Colonic mucosa (tissue), 4 donors: ENCODE measurements around the gene AFF3. TPM values are rescaled to one million over a fixed set of nuclear protein-coding genes. Genes with fewer than 3 reads are reported as not detected.

Experiments used
- DNase-seq: peaks from one replicate; pipeline ENCODE4 v3.0.0-alpha.2; 2020
- H3K27ac ChIP-seq: fragments of 200-600 bp; one replicate; pipeline ENCODE4 v1.8.0; 2021
- H3K27me3 ChIP-seq: fragments of 200-600 bp; one replicate; pipeline ENCODE4 v1.8.0; 2021
- H3K36me3 ChIP-seq: fragments of 200-600 bp; one replicate; pipeline ENCODE4 v1.8.0; 2021
- H3K4me1 ChIP-seq: fragments of 200-600 bp; one replicate; pipeline ENCODE4 v1.8.0; 2021; ENCODE audit warnings: mild to moderate bottlenecking
- H3K4me3 ChIP-seq: fragments of 200-600 bp; one replicate; pipeline ENCODE4 v1.8.0; 2021
- H3K9ac ChIP-seq, 2 donors: one replicate each; pipeline ENCODE4 v1.7.0; 2013; ENCODE audit warnings: control low read depth in 2 of 2, low read depth in 2 of 2, low read length in 2 of 2
- H3K9me3 ChIP-seq: fragments of 200-600 bp; one replicate; pipeline ENCODE4 v1.8.0; 2021
- CTCF ChIP-seq: fragments of 200-600 bp; IDR thresholded peaks from one replicate; pipeline ENCODE4 v1.8.0; 2022; ENCODE audit warnings: antibody characterized with exemption, mild to moderate bottlenecking
- intact Hi-C: fragments of 100-400 bp; cut with DNase I; formaldehyde crosslinking; loops from one replicate; pipeline ENCODE4 v1.14.1; 2022
- total RNA-seq, 2 donors: library from RNA; stranded (reverse); fragmentation: NEBNext Ultra II Directional in 1 of 2; extraction: Animal tissue kit (Norgen Biotek cat#: 25700) in 1 of 2; gene quantifications; one replicate each; pipeline ENCODE4 v1.2.1, GENCODE V29; 2021
- donor health status: healthy.
- donor health status: DM: no; HTN: no; CAD: no.
- donor health status: DM: no; HTN: no; CAD: no.

AFF3 gene
- total RNA-seq, 2 donors from 2014 or later: 0.86 to 2.6 TPM

- Histone ChIP-seq H3K4me1 (no peaks in the 10 kb centered on the region), H3K27ac (no peak overlapping the region), H3K9ac (no peak overlapping the region), H3K27me3 (no peaks in the 10 kb centered on the region), H3K36me3 (no peaks in the 10 kb centered on the region), H3K4me3 (no peak overlapping the region), H3K9me3 (no peaks in the 10 kb centered on the region)
- no peak for DNase-seq
- intact Hi-C loops: no loop called here
- no peak for TF ChIP-seq CTCF
These were observed 309.5 kb downstream of the AFF3 start for GRCh38 chr2:99832926-99833325.

GRCh38 chr2:99831772-99832171 lies 310.6 kb downstream of the AFF3 start:
- H3K4me3 ChIP-seq: no peak overlapping the region
- no peak overlapping the region for H3K27ac ChIP-seq
- intact Hi-C loops: no loop called here

GRCh38 chr2:99827296-99827999 lies 314.9 kb downstream of the AFF3 start:
- H3K27me3 ChIP-seq: no peaks in the 10 kb centered on the region
- no peak overlapping the region for H3K9ac ChIP-seq
- H3K4me1 ChIP-seq: no peaks in the 10 kb centered on the region
- H3K9me3 ChIP-seq: no peaks in the 10 kb centered on the region
- no peak for DNase-seq
- no peak overlapping the region for H3K4me3 ChIP-seq
- TF ChIP-seq CTCF: no peak
- intact Hi-C loops: no loop called here
- H3K36me3 ChIP-seq: no peaks in the 10 kb centered on the region
- H3K27ac ChIP-seq: no peak overlapping the region

More at GRCh38 chr2:99831772-99832171, 310.6 kb downstream of the AFF3 start:
- Histone ChIP-seq H3K4me1 (no peaks in the 10 kb centered on the region), H3K9ac (no peak overlapping the region), H3K9me3 (no peaks in the 10 kb centered on the region), H3K36me3 (no peaks in the 10 kb centered on the region), H3K27me3 (no peaks in the 10 kb centered on the region)
- no peak for DNase-seq
- TF ChIP-seq CTCF: no peak

GRCh38 chr2:99825630-99826029 lies 316.8 kb downstream of the AFF3 start:
- H3K27me3 ChIP-seq: no peaks in the 10 kb centered on the region
- no peak for TF ChIP-seq CTCF
- H3K9me3 ChIP-seq: no peaks in the 10 kb centered on the region
- DNase-seq: no peak
- H3K4me1 ChIP-seq: no peaks in the 10 kb centered on the region
- no peak overlapping the region for H3K27ac ChIP-seq
- H3K9ac ChIP-seq: no peak overlapping the region
- no peaks in the 10 kb centered on the region for H3K36me3 ChIP-seq
- H3K4me3 ChIP-seq: no peak overlapping the region
- intact Hi-C loops: no loop called here

- intact Hi-C loops: no loop called here
- H3K27ac ChIP-seq: no peak overlapping the region
- no peak for TF ChIP-seq CTCF
These were observed 317.6 kb downstream of the AFF3 start for GRCh38 chr2:99824758-99825157.

More at GRCh38 chr2:99824758-99825157, 317.6 kb downstream of the AFF3 start:
- Histone ChIP-seq H3K27me3 (no peaks in the 10 kb centered on the region), H3K9ac (no peak overlapping the region), H3K4me3 (no peak overlapping the region), H3K36me3 (no peaks in the 10 kb centered on the region), H3K4me1 (no peaks in the 10 kb centered on the region), H3K9me3 (no peaks in the 10 kb centered on the region)
- DNase-seq: no peak
